Esophagus squamous epithelium (tissue), 4 donors: ENCODE measurements around the gene SLC25A47.

Experiments used
- CTCF ChIP-seq, 6 experiments: fragments of 450-650 bp in 4 of 6; fragments of 200-600 bp in 2 of 6; sonication (generic) in 2 of 6; IDR thresholded peaks; one replicate each; pipeline ENCODE4 v1.5.1; 2016 to 2019; ENCODE audit warnings: antibody characterized with exemption in 6 of 6, mild to moderate bottlenecking in 4 of 6, moderate library complexity in 4 of 6
- POLR2A ChIP-seq, 4 donors: fragments of 450-650 bp; IDR thresholded peaks; one replicate each; pipeline ENCODE4 v1.6.1; 2017; ENCODE audit warnings: antibody characterized with exemption in 4 of 4, mild to moderate bottlenecking in 4 of 4, moderate library complexity in 3 of 4

- TF ChIP-seq CTCF (IDR thresholded peaks at IDR 0.05) (no peak), POLR2A (IDR thresholded peaks at IDR 0.05) (no peak)
Measured at GRCh38 chr14:100321473-100322137, 1.5 kb upstream of the SLC25A47 start.
